Common myeloid progenitor, CD34-positive (primary cell): ENCODE measurements around the gene EFCAB6.

Experiments used
- CTCF ChIA-PET: fragments of 350-600 bp; sonication (Branson Sonifier 250); formaldehyde crosslinking; loops from one replicate; lab custom pipeline; 2021; ENCODE audit warnings: antibody characterized with exemption; lab: Charles Lee
- POLR2A ChIA-PET: fragments of 350-600 bp; sonication (Branson Sonifier 250); formaldehyde crosslinking; loops from one replicate; lab custom pipeline; 2021; ENCODE audit warnings: antibody characterized with exemption; lab: Charles Lee
- DNase-seq, 3 donors: peaks; one replicate each; pipeline versions ENCODE4 v3.0.0 to v3.0.0-alpha.2; 2013
- H3K27ac ChIP-seq, 2 experiments: 1 replicate in 1 of 2; 2 replicates in 1 of 2; pipeline ENCODE4 v1.7.0; 2013; ENCODE audit warnings: inconsistent platforms in 2 of 2, low read length in 2 of 2, mild to moderate bottlenecking in 2 of 2, low read depth in 1 of 2, moderate library complexity in 1 of 2; ENCODE audit not compliant: severe bottlenecking in 2 of 2, insufficient read depth in 1 of 2, poor library complexity in 1 of 2
- H3K27me3 ChIP-seq, 5 experiments: replicated peaks in 2 of 5; 1 replicate in 3 of 5; 2 replicates in 2 of 5; pipeline versions ENCODE4 v1.6.1 to v1.7.0; 2013; ENCODE audit warnings: low read length in 4 of 5, mild to moderate bottlenecking in 2 of 5, moderate library complexity in 2 of 5, inconsistent platforms in 1 of 5; ENCODE audit not compliant: insufficient read depth in 5 of 5, control insufficient read depth in 4 of 5
- H3K36me3 ChIP-seq, 4 experiments: 1 replicate in 2 of 4; 2 replicates in 2 of 4; pipeline versions ENCODE4 v1.6.1 to v1.7.0; 2013; ENCODE audit warnings: low read length in 3 of 4, control low read depth in 1 of 4, mild to moderate bottlenecking in 1 of 4; ENCODE audit not compliant: control insufficient read depth in 4 of 4, insufficient read depth in 4 of 4
- H3K4me1 ChIP-seq, 4 experiments: 1 replicate in 3 of 4; 2 replicates in 1 of 4; pipeline versions ENCODE4 v1.6.1 to v1.7.1; 2013; ENCODE audit warnings: low read length in 3 of 4, mild to moderate bottlenecking in 3 of 4, control low read depth in 1 of 4, inconsistent platforms in 1 of 4, moderate library complexity in 1 of 4; ENCODE audit not compliant: control insufficient read depth in 4 of 4, insufficient read depth in 4 of 4; ENCODE audit errors: control extremely low read depth in 1 of 4
- H3K4me3 ChIP-seq, 7 experiments: 1 replicate in 4 of 7; 2 replicates in 3 of 7; pipeline versions ENCODE4 v1.5.1 to v1.7.0; 2013; ENCODE audit warnings: mild to moderate bottlenecking in 7 of 7, low read length in 6 of 7, moderate library complexity in 6 of 7, inconsistent platforms in 2 of 7, low read depth in 2 of 7, control low read depth in 1 of 7; ENCODE audit not compliant: insufficient read depth in 4 of 7, control insufficient read depth in 1 of 7; ENCODE audit errors: extremely low read depth in 1 of 7
- H3K9me3 ChIP-seq, 5 experiments: 1 replicate in 4 of 5; 2 replicates in 1 of 5; pipeline versions ENCODE4 v1.6.1 to v1.7.1; 2013; ENCODE audit warnings: low read length in 4 of 5, mild to moderate bottlenecking in 2 of 5, inconsistent platforms in 1 of 5, low read depth in 1 of 5, moderate library complexity in 1 of 5; ENCODE audit not compliant: control insufficient read depth in 4 of 5, insufficient read depth in 2 of 5; ENCODE audit errors: control extremely low read depth in 1 of 5
- WGBS: methylation state at CpG from one replicate; pipeline ENCODE4 v1.1.5; 2013; ENCODE audit not compliant: insufficient coverage; 5-methylcytosine and 5-hydroxymethylcytosine counted together

Gene EFCAB6

DNA sequence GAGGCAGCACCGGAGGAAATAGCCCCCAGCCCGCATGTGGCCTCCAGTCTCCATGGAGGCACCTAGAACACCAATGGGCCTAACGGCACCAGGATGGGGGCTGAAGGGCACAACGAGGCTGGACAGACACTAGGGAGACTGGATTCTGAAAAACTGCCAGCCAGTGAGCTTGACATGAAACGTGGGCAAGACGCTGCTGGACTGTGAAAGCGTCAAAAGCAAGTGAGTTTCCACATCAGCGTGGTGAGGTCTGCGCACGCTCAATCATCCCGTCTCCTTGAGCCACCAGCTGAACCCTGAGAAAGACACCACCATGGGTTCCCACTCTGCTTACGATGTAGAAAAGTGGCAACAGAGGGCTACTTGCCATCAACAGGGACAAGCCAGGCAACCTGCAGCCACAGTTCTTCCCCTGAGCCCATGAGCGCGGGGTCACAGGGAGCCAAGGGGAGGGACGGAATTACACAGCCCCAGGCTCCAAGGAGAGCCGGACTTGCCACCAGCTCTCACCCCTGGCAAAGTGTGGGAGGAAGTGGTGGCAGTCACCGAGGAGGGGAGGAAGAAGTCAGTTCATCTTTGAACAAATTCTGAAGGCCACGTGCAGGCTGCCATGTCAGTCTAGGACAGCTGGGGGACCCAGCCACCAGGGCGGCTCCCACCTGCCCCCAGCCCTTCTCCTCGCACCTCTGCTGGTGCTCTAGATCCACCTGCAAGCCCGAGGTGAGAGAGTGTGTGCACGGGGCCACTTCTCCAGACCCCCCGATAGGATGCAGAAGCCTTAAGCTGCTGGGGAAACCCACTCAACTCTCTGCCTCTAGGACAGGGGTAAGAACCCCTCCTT lies 269.2 kb downstream of the EFCAB6 start:
- Histone ChIP-seq H3K36me3 (no peaks in the 10 kb centered on the region), H3K27me3 (no peaks in the 10 kb centered on the region), H3K27ac (no peak overlapping the region), H3K9me3 (no peaks in the 10 kb centered on the region), H3K4me1 (no peaks in the 10 kb centered on the region), H3K4me3 (no peak overlapping the region)
- 91% methylated on average over 16 of the region's 23 CpGs for WGBS
- no peak for DNase-seq
- CTCF ChIA-PET: no interaction called here
- POLR2A ChIA-PET: no interaction called here

DNA sequence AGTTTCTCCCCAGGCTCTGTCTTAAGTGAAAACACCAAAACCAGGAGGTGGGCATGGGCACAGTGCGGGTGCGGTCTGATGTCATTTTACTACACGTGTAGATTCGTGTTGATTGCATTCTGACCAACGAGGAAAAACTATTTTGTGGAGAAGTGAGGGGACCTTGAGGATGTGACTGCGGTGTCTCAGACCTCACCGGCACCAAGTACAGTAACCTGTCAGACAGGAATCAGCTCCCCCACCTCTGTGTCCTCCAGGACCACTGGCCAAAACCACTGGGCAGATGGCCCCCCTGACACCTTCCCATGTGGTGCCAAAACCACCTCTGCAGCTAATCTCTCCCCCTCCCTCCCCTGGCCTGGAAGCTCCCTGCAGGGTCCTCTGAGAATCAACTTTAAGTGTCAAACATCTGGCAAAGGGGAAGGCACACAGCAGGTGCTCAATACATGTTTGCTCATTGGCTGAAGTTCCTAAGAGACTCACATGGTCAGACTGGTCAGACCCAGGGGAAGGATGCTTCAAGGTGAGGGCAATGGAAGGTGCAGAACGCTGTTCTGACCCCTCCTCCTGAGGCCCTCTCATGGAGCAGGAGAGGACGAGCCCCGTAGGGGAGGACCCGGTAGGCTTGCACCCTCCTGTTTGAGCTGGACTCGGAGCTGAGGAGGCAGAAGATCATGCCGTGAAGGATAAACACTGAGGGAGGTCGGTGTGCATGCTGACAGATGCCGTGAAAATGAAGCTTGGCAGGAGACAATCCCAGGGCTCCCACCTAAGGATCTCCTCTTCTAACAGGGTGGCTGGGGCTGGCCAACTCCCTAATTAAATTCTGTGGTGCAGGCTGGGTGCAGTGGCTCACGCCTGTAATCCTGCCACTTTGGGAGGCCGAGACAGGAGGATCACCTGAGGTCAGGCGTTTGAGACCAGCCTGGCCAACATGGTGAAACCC lies 270.4 kb downstream of the EFCAB6 start:
- Histone ChIP-seq H3K27me3 (no peaks in the 10 kb centered on the region), H3K4me3 (no peak overlapping the region), H3K9me3 (no peaks in the 10 kb centered on the region), H3K36me3 (no peaks in the 10 kb centered on the region), H3K27ac (no peak overlapping the region), H3K4me1 (no peaks in the 10 kb centered on the region)
- POLR2A ChIA-PET: no interaction called here
- CTCF ChIA-PET: interaction anchor here (0.6 kb wide), 1 partner anchor 1428 kb away, joined by 3 read pairs; no protein-coding TSS in a partner anchor
- WGBS: 92% methylated on average over 16 of the region's 18 CpGs
- DNase-seq: no peak

DNA sequence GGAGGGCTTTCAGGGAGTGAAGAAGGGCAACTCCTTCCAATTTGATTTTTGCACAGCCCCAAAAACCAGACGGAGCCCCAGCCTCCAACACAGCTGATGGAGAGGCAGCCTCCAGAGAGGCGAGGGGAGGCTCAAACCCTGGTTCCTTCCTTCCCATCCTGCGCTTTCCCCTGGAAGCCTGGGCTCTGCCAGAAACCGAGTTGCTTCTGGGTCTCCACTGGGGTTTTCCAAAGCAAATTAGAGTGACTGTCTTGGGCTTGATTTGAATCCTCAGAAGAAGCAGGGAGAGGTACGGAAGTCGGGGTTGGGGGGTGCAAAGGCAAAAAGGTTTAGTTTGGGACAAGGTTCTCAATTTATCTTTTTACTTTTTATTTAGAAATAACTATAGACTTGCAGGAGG lies 271.1 kb downstream of the EFCAB6 start:
- Histone ChIP-seq H3K36me3 (no peaks in the 10 kb centered on the region), H3K9me3 (no peaks in the 10 kb centered on the region), H3K27ac (no peak overlapping the region), H3K4me1 (no peaks in the 10 kb centered on the region), H3K4me3 (no peak overlapping the region), H3K27me3 (no peaks in the 10 kb centered on the region)
- no peak for DNase-seq
- POLR2A ChIA-PET: no interaction called here
- CTCF ChIA-PET: no interaction called here
- WGBS: 94% methylated on average over 3 of the region's 6 CpGs

GRCh38 chr22:43540529-43540923 lies 271.6 kb downstream of the EFCAB6 start:
- H3K4me1 ChIP-seq: no peaks in the 10 kb centered on the region
- CTCF ChIA-PET: no interaction called here
- 100% methylated on average over 1 of the region's 4 CpGs for WGBS
- H3K36me3 ChIP-seq: no peaks in the 10 kb centered on the region
- H3K27me3 ChIP-seq: no peaks in the 10 kb centered on the region
- H3K9me3 ChIP-seq: no peaks in the 10 kb centered on the region
- POLR2A ChIA-PET: no interaction called here
- no peak overlapping the region for H3K27ac ChIP-seq
- no peak for DNase-seq
- H3K4me3 ChIP-seq: no peak overlapping the region

- ChIA-PET CTCF (no interaction called here), POLR2A (no interaction called here)
- Histone ChIP-seq H3K4me3 (no peak overlapping the region), H3K9me3 (no peaks in the 10 kb centered on the region), H3K36me3 (no peaks in the 10 kb centered on the region), H3K27me3 (no peaks in the 10 kb centered on the region), H3K4me1 (no peaks in the 10 kb centered on the region), H3K27ac (no peak overlapping the region)
- no peak for DNase-seq
- 96% methylated on average over 30 of the region's 31 CpGs for WGBS
These were observed 272.3 kb downstream of the EFCAB6 start for GRCh38 chr22:43539572-43540528.

- CTCF ChIA-PET: no interaction called here
- 91% methylated on average over 10 of the region's 14 CpGs for WGBS
These were observed 275.0 kb downstream of the EFCAB6 start for GRCh38 chr22:43537019-43537585.

More at GRCh38 chr22:43537019-43537585, 275.0 kb downstream of the EFCAB6 start:
- Histone ChIP-seq H3K27ac (no peak overlapping the region), H3K9me3 (no peaks in the 10 kb centered on the region), H3K27me3 (no peaks in the 10 kb centered on the region), H3K4me3 (no peak overlapping the region), H3K4me1 (no peaks in the 10 kb centered on the region), H3K36me3 (no peaks in the 10 kb centered on the region)
- no peak for DNase-seq
- POLR2A ChIA-PET: no interaction called here
